Ishikawa (cell line): ENCODE measurements around the gene FAM83G.

Experiments
- CEBPB ChIP-seq: IDR thresholded peaks from 2 replicates; pipeline ENCODE4 v1.6.1; 2012
- CREB1 ChIP-seq: IDR thresholded peaks from 2 replicates; pipeline ENCODE4 v1.6.1; 2012; ENCODE audit warnings: low read depth
- EGR1 ChIP-seq: IDR thresholded peaks from 2 replicates; pipeline ENCODE4 v1.6.1; 2012
- EP300 ChIP-seq: IDR thresholded peaks from 2 replicates; pipeline ENCODE4 v1.6.1; 2012; ENCODE audit warnings: borderline replicate concordance
- FOXM1 ChIP-seq: IDR thresholded peaks from 2 replicates; pipeline ENCODE4 v1.6.1; 2012; ENCODE audit warnings: low read depth, borderline replicate concordance
- NFIC ChIP-seq: IDR thresholded peaks from 2 replicates; pipeline ENCODE4 v1.6.1; 2012
- RAD21 ChIP-seq: IDR thresholded peaks from 2 replicates; pipeline ENCODE4 v1.6.1; 2012; ENCODE audit warnings: low read depth
- TAF1 ChIP-seq: IDR thresholded peaks from 2 replicates; pipeline ENCODE4 v1.6.1; 2012; ENCODE audit warnings: low read depth, mild to moderate bottlenecking
- TEAD4 ChIP-seq: IDR thresholded peaks from 2 replicates; pipeline ENCODE4 v1.6.1; 2012
- YY1 ChIP-seq: IDR thresholded peaks from 2 replicates; pipeline ENCODE4 v1.6.1; 2012; ENCODE audit warnings: low read depth
- ZBTB7A ChIP-seq: IDR thresholded peaks from 2 replicates; pipeline ENCODE4 v1.6.1; 2012; ENCODE audit warnings: low read depth
- TF ChIP-seq, protein P1 (sequence below): IDR thresholded peaks from 2 replicates; pipeline ENCODE4 v1.6.1; 2012
- TF ChIP-seq, protein P2 (sequence below): IDR thresholded peaks from 2 replicates; pipeline ENCODE4 v1.6.1; 2012; ENCODE audit warnings: low read depth, mild to moderate bottlenecking
- TF ChIP-seq, protein P3 (sequence below): IDR thresholded peaks from 2 replicates; pipeline ENCODE4 v1.6.1; 2012

DNA sequence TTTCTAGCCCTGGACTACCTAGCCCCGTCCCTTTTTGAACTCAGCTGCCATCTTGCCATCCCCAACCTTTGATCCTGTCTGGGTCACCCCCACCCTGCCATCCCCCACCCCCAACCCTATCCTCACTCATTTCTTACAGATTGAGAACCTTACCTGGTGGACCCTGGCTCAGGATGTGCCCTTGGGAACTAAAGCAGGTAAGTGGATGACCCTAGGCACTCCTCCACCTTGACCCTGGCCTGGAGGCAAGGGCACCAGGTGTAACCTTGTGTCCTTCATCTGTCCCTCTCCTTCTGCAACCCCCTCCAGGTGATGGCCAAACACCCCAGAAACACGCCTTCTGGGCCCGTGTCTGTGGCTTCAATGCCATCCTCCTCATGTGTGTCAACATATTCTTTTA is 15.5 kb upstream of the FAM83G start:
- TF ChIP-seq YY1: no peak
- no peak for TF ChIP-seq TAF1
- TF ChIP-seq, protein P1, sequence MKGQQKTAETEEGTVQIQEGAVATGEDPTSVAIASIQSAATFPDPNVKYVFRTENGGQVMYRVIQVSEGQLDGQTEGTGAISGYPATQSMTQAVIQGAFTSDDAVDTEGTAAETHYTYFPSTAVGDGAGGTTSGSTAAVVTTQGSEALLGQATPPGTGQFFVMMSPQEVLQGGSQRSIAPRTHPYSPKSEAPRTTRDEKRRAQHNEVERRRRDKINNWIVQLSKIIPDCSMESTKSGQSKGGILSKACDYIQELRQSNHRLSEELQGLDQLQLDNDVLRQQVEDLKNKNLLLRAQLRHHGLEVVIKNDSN: no peak
- TF ChIP-seq FOXM1: no peak
- TF ChIP-seq, protein P2, sequence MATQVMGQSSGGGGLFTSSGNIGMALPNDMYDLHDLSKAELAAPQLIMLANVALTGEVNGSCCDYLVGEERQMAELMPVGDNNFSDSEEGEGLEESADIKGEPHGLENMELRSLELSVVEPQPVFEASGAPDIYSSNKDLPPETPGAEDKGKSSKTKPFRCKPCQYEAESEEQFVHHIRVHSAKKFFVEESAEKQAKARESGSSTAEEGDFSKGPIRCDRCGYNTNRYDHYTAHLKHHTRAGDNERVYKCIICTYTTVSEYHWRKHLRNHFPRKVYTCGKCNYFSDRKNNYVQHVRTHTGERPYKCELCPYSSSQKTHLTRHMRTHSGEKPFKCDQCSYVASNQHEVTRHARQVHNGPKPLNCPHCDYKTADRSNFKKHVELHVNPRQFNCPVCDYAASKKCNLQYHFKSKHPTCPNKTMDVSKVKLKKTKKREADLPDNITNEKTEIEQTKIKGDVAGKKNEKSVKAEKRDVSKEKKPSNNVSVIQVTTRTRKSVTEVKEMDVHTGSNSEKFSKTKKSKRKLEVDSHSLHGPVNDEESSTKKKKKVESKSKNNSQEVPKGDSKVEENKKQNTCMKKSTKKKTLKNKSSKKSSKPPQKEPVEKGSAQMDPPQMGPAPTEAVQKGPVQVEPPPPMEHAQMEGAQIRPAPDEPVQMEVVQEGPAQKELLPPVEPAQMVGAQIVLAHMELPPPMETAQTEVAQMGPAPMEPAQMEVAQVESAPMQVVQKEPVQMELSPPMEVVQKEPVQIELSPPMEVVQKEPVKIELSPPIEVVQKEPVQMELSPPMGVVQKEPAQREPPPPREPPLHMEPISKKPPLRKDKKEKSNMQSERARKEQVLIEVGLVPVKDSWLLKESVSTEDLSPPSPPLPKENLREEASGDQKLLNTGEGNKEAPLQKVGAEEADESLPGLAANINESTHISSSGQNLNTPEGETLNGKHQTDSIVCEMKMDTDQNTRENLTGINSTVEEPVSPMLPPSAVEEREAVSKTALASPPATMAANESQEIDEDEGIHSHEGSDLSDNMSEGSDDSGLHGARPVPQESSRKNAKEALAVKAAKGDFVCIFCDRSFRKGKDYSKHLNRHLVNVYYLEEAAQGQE: no peak
- TF ChIP-seq ZBTB7A: no peak
- TF ChIP-seq EP300: no peak
- TF ChIP-seq, protein P3, sequence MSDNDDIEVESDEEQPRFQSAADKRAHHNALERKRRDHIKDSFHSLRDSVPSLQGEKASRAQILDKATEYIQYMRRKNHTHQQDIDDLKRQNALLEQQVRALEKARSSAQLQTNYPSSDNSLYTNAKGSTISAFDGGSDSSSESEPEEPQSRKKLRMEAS: no peak
- TF ChIP-seq CEBPB: no peak
- TF ChIP-seq RAD21: no peak
- no peak for TF ChIP-seq CREB1
- no peak for TF ChIP-seq EGR1
- TF ChIP-seq NFIC: no peak
- TF ChIP-seq TEAD4: no peak
